CD4-positive, alpha-beta T cell treated with Interleukin-4 for 4 hours (primary cell): Measurements from ENCODE around the gene INPP5J.
"Not testable (repeated sequence)": the region's sequence is repeated elsewhere in the genome, so short reads cannot be mapped to it uniquely, and the experiment has no call there.

Experiments
- DNase-seq: peaks from one replicate; pipeline ENCODE4 v3.0.0-alpha.2; 2020

The INPP5J gene

GRCh38 chr22:31122532-31123291, at the start of gene INPP5J:
Gene INPP5J (plus strand): TSS chr22:31122966. CDS start chr22:31123015, 49 bp downstream.
- DNase-seq: no peak

GRCh38 chr22:31073125-31073524, 49.6 kb upstream of the INPP5J start:
- DNase-seq: not testable (repeated sequence)

- DNase-seq: not testable (repeated sequence)
Observed at GRCh38 chr22:31073545-31074145, 49.1 kb upstream of the INPP5J start.

GRCh38 chr22:31075961-31076360, 46.8 kb upstream of the INPP5J start:
- no peak for DNase-seq

GRCh38 chr22:31077681-31078080, 45.1 kb upstream of the INPP5J start:
- DNase-seq: no peak

- not testable (repeated sequence) for DNase-seq
Observed at GRCh38 chr22:31078389-31078788, 44.4 kb upstream of the INPP5J start.

GRCh38 chr22:31079095-31079642, 43.6 kb upstream of the INPP5J start:
- DNase-seq: no peak

- DNase-seq: no peak
Observed at GRCh38 chr22:31080164-31080847, 42.5 kb upstream of the INPP5J start.

- peak; percentile 76 for DNase-seq
Observed at GRCh38 chr22:31080848-31081649, 41.7 kb upstream of the INPP5J start, which contains the start of gene SMTN. Gene SMTN (plus strand): TSS chr22:31081318. CDS start chr22:31083259, 1,941 bp downstream.

GRCh38 chr22:31081963-31082605, 40.7 kb upstream of the INPP5J start:
- no peak for DNase-seq

GRCh38 chr22:31082606-31083376, 40.0 kb upstream of the INPP5J start:
- no peak for DNase-seq

GRCh38 chr22:31083377-31083768, 39.4 kb upstream of the INPP5J start:
- no peak for DNase-seq

- no peak for DNase-seq
Observed at GRCh38 chr22:31083923-31084810, 38.6 kb upstream of the INPP5J start.

GRCh38 chr22:31084811-31085492, 37.8 kb upstream of the INPP5J start:
- DNase-seq: peak; percentile 71

GRCh38 chr22:31085493-31085824, 37.3 kb upstream of the INPP5J start:
- DNase-seq: no peak

GRCh38 chr22:31085928-31086327, 36.8 kb upstream of the INPP5J start:
- DNase-seq: no peak

- no peak for DNase-seq
Observed at GRCh38 chr22:31086703-31087330, 35.9 kb upstream of the INPP5J start.

GRCh38 chr22:31087744-31088215, 35.0 kb upstream of the INPP5J start:
- DNase-seq: no peak
